Nephron (organoid): Measurements from ENCODE around the gene KLHDC7B.
A peak's percentile ranks its signal among the peaks of the same experiment; 100 is the strongest.

Experiments used
- H3K27ac Mint-ChIP-seq, 3 experiments: 2 replicates each; pipeline ENCODE4 v1.8.0; 2020; ENCODE audit warnings: mixed read lengths in 3 of 3, mild to moderate bottlenecking in 2 of 3, moderate library complexity in 1 of 3
- H3K27me3 Mint-ChIP-seq: 2 replicates; pipeline ENCODE4 v1.8.0; 2021; ENCODE audit warnings: low read depth, mild to moderate bottlenecking, moderate library complexity, mixed read lengths
- H3K36me3 Mint-ChIP-seq: 2 replicates; pipeline ENCODE4 v1.8.0; 2020; ENCODE audit warnings: low read depth, mixed read lengths
- H3K4me1 Mint-ChIP-seq: 2 replicates; pipeline ENCODE4 v1.8.0; 2020; ENCODE audit warnings: mixed read lengths
- H3K4me3 Mint-ChIP-seq, 3 experiments: 2 replicates each; pipeline ENCODE4 v1.8.0; 2020; ENCODE audit warnings: mild to moderate bottlenecking in 3 of 3, mixed read lengths in 3 of 3, moderate library complexity in 2 of 3
- H3K9me3 Mint-ChIP-seq: 2 replicates; pipeline ENCODE4 v1.8.0; 2020; ENCODE audit warnings: mixed read lengths
- CTCF ChIP-seq, 3 experiments: fragments of 200-600 bp; sonication (generic); IDR thresholded peaks; one replicate each; pipeline ENCODE4 v1.5.0; 2021; ENCODE audit warnings: antibody characterized with exemption in 3 of 3; ENCODE audit not compliant: unreplicated experiment in 3 of 3

KLHDC7B gene

GRCh38 chr22:50506611-50507420 is 38.9 kb upstream of the KLHDC7B start:
- no peak for TF ChIP-seq CTCF (IDR thresholded peaks at IDR 0.05; ENCODE audit: unreplicated experiment in 3 of 3)
- peak overlapping the region; percentile 37 to 75 (median 63) for H3K27ac Mint-ChIP-seq
- peak overlapping the region; percentile 93 to 97 (median 94) for H3K4me3 Mint-ChIP-seq
- peaks cover 12% of the 10 kb centered on the region for H3K4me1 Mint-ChIP-seq
- no peaks in the 10 kb centered on the region for H3K36me3 Mint-ChIP-seq
- no peaks in the 10 kb centered on the region for H3K9me3 Mint-ChIP-seq
- H3K27me3 Mint-ChIP-seq: no peaks in the 10 kb centered on the region

GRCh38 chr22:50507421-50507990 is 38.2 kb upstream of the KLHDC7B start, which contains the start of gene LMF2:
TSS of gene LMF2 (minus strand) at chr22:50507702. CDS start at chr22:50507675, 27 bp downstream.
- no peak for TF ChIP-seq CTCF (IDR thresholded peaks at IDR 0.05; ENCODE audit: unreplicated experiment in 3 of 3)
- Mint-ChIP-seq H3K36me3 (peaks cover 5% of the 10 kb centered on the region), H3K27ac (peak within 1 kb of the TSS; percentile 81 to 96 (median 91)), H3K4me1 (peaks cover 12% of the 10 kb centered on the region), H3K27me3 (no peaks in the 10 kb centered on the region), H3K9me3 (no peaks in the 10 kb centered on the region), H3K4me3 (peak within 1 kb of the TSS; percentile 95 to 97 (median 96))

GRCh38 chr22:50507991-50508884 is 37.5 kb upstream of the KLHDC7B start, which contains the start of gene NCAPH2:
TSS of gene NCAPH2 (plus strand) at chr22:50508224. CDS start at chr22:50508338, 114 bp downstream.
- Mint-ChIP-seq H3K27ac (peak within 1 kb of the TSS; percentile 81 to 96 (median 91)), H3K9me3 (no peaks in the 10 kb centered on the region), H3K4me1 (peaks cover 12% of the 10 kb centered on the region), H3K27me3 (no peaks in the 10 kb centered on the region), H3K36me3 (peaks cover 5% of the 10 kb centered on the region), H3K4me3 (peak within 1 kb of the TSS; percentile 95 to 97 (median 96))
- no peak for TF ChIP-seq CTCF (IDR thresholded peaks at IDR 0.05; ENCODE audit: unreplicated experiment in 3 of 3)

- Mint-ChIP-seq H3K4me3 (peak overlapping the region; percentile 87 to 96 (median 95)), H3K27me3 (no peaks in the 10 kb centered on the region), H3K9me3 (no peaks in the 10 kb centered on the region), H3K4me1 (peaks cover 12% of the 10 kb centered on the region), H3K36me3 (peaks cover 5% of the 10 kb centered on the region), H3K27ac (peak overlapping the region; percentile 81 to 96 (median 91))
- TF ChIP-seq CTCF (IDR thresholded peaks at IDR 0.05; ENCODE audit: unreplicated experiment in 3 of 3): no peak
Measured at GRCh38 chr22:50508897-50509296, 36.8 kb upstream of the KLHDC7B start.

- no peak for TF ChIP-seq CTCF (IDR thresholded peaks at IDR 0.05; ENCODE audit: unreplicated experiment in 3 of 3)
- no peak overlapping the region for H3K4me3 Mint-ChIP-seq
Measured at GRCh38 chr22:50513175-50513574, 32.5 kb upstream of the KLHDC7B start.

More at GRCh38 chr22:50513175-50513574, 32.5 kb upstream of the KLHDC7B start:
- no peaks in the 10 kb centered on the region for H3K27me3 Mint-ChIP-seq
- H3K4me1 Mint-ChIP-seq: peaks cover 12% of the 10 kb centered on the region
- H3K27ac Mint-ChIP-seq: no peak overlapping the region
- no peaks in the 10 kb centered on the region for H3K9me3 Mint-ChIP-seq
- H3K36me3 Mint-ChIP-seq: peaks cover 17% of the 10 kb centered on the region
